ENCODE data around the gene SRGAP2B. TPM values are rescaled to one million over a fixed set of nuclear protein-coding genes. Genes with fewer than 3 reads are reported as not detected.
"Not testable (repeated sequence)": the region's sequence is repeated elsewhere in the genome, so short reads cannot be mapped to it uniquely, and the experiment has no call there.

Gene SRGAP2B
- polyA plus RNA-seq, 3 donors: 5.8 to 25.5 (median 7.0) TPM

DNA sequence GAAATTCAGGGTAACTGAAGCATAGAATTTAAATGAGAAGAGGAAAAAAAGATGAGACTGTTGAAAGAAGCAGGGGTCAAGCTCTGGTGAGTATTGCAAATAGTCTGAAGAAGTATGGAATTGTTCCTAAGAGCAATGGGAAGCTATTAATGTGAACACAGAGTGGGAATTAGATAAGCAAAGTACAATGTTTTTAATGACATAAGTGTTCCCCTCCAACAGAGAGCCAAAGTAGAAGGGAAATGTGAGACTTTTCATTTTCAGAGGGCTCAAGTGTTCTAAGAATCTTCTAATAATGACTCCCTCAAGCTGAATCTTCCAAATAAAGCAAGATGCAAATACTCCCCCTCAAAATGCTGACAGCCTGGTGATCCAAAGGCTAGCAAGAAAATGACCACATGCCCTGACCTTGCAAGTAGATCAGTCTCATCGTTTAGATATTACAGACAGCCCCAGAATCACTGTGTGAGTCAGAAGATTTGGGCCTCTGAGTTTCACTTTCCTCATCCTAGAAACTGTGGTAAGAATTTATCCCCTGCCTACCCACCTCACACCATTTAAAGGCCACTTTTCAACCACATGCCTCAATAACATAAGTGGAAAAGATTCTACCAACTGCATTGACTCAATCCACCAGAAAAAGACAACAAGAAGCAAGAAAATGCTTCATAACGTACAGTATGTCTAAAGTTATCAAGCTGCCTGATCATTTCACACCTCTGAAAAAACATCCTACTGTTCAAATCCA lies 79.2 kb downstream of the SRGAP2B start:
- H3K9ac ChIP-seq (ENCODE audit: insufficient read depth, low read length, poor library complexity, severe bottlenecking); H3K4me3 Mint-ChIP-seq; H3K27me3 ChIP-seq (ENCODE audit: control insufficient read depth in 2 of 2, insufficient read depth in 2 of 2, low read length in 2 of 2); H3K9me3 ChIP-seq (replicated peaks in 1 of 2; ENCODE audit: control insufficient read depth in 1 of 2, insufficient read depth in 1 of 2, low read length in 2 of 2); H4K20me1 ChIP-seq (ENCODE audit: insufficient read depth, low read length); H2AFZ ChIP-seq (ENCODE audit: insufficient read depth, low read depth, low read length, poor library complexity, severe bottlenecking); H3K4me3 ChIP-seq (replicated peaks in 1 of 3; ENCODE audit: low read depth in 2 of 3, low read length in 3 of 3); DNase-seq; intact Hi-C loops (cut with micrococcal nuclease); H3K36me3 ChIP-seq (replicated peaks in 1 of 2; ENCODE audit: control insufficient read depth in 1 of 2, insufficient read depth in 2 of 2, low read length in 2 of 2); H3K4me2 ChIP-seq (replicated peaks; ENCODE audit: extremely low read depth, low read length, poor library complexity, severe bottlenecking); H3K36me3 Mint-ChIP-seq; H3K9me3 Mint-ChIP-seq; H3K4me1 ChIP-seq (ENCODE audit: control insufficient read depth in 1 of 2, insufficient read depth in 2 of 2, low read length in 2 of 2); H3K27ac ChIP-seq (ENCODE audit: low read depth in 1 of 2, low read length in 2 of 2); H3K27me3 Mint-ChIP-seq (ENCODE audit: low read depth in 3 of 3): not testable (repeated sequence)
- Mint-ChIP-seq H3K27ac (peak overlapping the region in 6 of 7 donors; percentile 56 to 91 (median 82)), H3K4me1 (peaks cover 10% of the 10 kb centered on the region)
- no CpG with 5 or more reads among the region's 2 CpGs for WGBS (ENCODE audit: insufficient coverage)
- peaks cover 13% of the 10 kb centered on the region for H3K79me2 ChIP-seq (ENCODE audit: insufficient read depth, low read length)

DNA sequence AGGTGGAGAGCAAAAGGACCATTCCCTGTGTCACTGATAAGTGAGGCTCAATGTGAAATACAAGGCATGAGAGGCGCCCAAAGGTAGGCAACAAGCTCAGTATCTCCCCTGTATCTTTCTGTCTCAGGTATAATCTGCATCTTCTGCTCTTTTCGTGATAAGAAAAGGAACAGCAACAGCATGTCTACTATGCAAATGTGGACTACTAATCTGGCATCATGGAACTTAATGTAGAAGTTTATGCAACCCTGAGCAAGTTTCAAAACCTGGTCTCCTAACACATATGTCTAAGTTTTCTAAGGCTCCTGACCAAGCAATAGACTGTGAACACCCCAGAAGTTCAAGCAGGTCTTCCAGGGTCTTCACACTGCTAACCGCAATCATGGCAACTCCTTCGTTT lies 81.8 kb downstream of the SRGAP2B start:
- H3K9ac ChIP-seq (ENCODE audit: insufficient read depth, low read length, poor library complexity, severe bottlenecking); DNase-seq; H3K36me3 Mint-ChIP-seq; H3K27me3 Mint-ChIP-seq (ENCODE audit: low read depth in 3 of 3); H2AFZ ChIP-seq (ENCODE audit: insufficient read depth, low read depth, low read length, poor library complexity, severe bottlenecking); H3K27ac ChIP-seq (ENCODE audit: low read depth in 1 of 2, low read length in 2 of 2); H3K4me1 Mint-ChIP-seq; intact Hi-C loops (cut with micrococcal nuclease); H3K9me3 Mint-ChIP-seq; H3K9me3 ChIP-seq (replicated peaks in 1 of 2; ENCODE audit: control insufficient read depth in 1 of 2, insufficient read depth in 1 of 2, low read length in 2 of 2); H3K36me3 ChIP-seq (replicated peaks in 1 of 2; ENCODE audit: control insufficient read depth in 1 of 2, insufficient read depth in 2 of 2, low read length in 2 of 2); H3K4me3 ChIP-seq (replicated peaks in 1 of 3; ENCODE audit: low read depth in 2 of 3, low read length in 3 of 3); H4K20me1 ChIP-seq (ENCODE audit: insufficient read depth, low read length); H3K4me3 Mint-ChIP-seq; H3K27me3 ChIP-seq (ENCODE audit: control insufficient read depth in 2 of 2, insufficient read depth in 2 of 2, low read length in 2 of 2); H3K4me2 ChIP-seq (replicated peaks; ENCODE audit: extremely low read depth, low read length, poor library complexity, severe bottlenecking); H3K4me1 ChIP-seq (ENCODE audit: control insufficient read depth in 1 of 2, insufficient read depth in 2 of 2, low read length in 2 of 2): not testable (repeated sequence)
- no CpG with 5 or more reads among the region's 4 CpGs for WGBS (ENCODE audit: insufficient coverage)
- peak overlapping the region in 1 of 7 donors; percentile 35 for H3K27ac Mint-ChIP-seq
- H3K79me2 ChIP-seq (ENCODE audit: insufficient read depth, low read length): peaks cover 13% of the 10 kb centered on the region

DNA sequence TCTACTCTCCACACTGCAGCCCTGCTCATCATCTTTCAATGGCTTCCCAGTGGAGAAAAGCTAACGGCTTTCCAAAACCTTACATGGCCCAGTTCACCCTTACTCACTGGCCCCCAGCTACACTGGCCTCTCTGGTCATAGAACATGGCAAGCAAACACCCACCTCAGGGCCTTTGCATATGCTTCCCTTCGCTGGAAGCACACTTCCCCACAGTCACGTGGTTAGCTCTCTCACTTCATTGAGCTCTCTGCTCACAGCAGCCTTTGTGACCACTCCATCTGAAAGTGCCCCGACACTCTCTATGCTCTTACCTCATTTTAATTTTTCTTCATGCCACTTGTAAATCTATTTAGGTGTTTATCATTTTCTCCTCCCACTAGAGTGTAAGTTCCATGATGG lies 83.3 kb downstream of the SRGAP2B start:
- intact Hi-C loops (cut with micrococcal nuclease); H3K9me3 Mint-ChIP-seq; H3K27me3 Mint-ChIP-seq (ENCODE audit: low read depth in 3 of 3); H3K4me3 ChIP-seq (replicated peaks in 1 of 3; ENCODE audit: low read depth in 2 of 3, low read length in 3 of 3); H3K27ac Mint-ChIP-seq; H3K27ac ChIP-seq (ENCODE audit: low read depth in 1 of 2, low read length in 2 of 2); H3K4me1 Mint-ChIP-seq; H3K27me3 ChIP-seq (ENCODE audit: control insufficient read depth in 2 of 2, insufficient read depth in 2 of 2, low read length in 2 of 2); H2AFZ ChIP-seq (ENCODE audit: insufficient read depth, low read depth, low read length, poor library complexity, severe bottlenecking); H3K4me3 Mint-ChIP-seq; H3K36me3 Mint-ChIP-seq; H3K9ac ChIP-seq (ENCODE audit: insufficient read depth, low read length, poor library complexity, severe bottlenecking); H3K4me2 ChIP-seq (replicated peaks; ENCODE audit: extremely low read depth, low read length, poor library complexity, severe bottlenecking); H3K36me3 ChIP-seq (replicated peaks in 1 of 2; ENCODE audit: control insufficient read depth in 1 of 2, insufficient read depth in 2 of 2, low read length in 2 of 2); H3K9me3 ChIP-seq (replicated peaks in 1 of 2; ENCODE audit: control insufficient read depth in 1 of 2, insufficient read depth in 1 of 2, low read length in 2 of 2); H4K20me1 ChIP-seq (ENCODE audit: insufficient read depth, low read length); DNase-seq: not testable (repeated sequence)
- WGBS (ENCODE audit: insufficient coverage): no CpG with 5 or more reads among the region's 4 CpGs
- peaks cover 16% of the 10 kb centered on the region for H3K79me2 ChIP-seq (ENCODE audit: insufficient read depth, low read length)
- peaks cover 0 to 10% of the 10 kb centered on the region in 2 donors for H3K4me1 ChIP-seq (ENCODE audit: control insufficient read depth in 1 of 2, insufficient read depth in 2 of 2, low read length in 2 of 2)

DNA sequence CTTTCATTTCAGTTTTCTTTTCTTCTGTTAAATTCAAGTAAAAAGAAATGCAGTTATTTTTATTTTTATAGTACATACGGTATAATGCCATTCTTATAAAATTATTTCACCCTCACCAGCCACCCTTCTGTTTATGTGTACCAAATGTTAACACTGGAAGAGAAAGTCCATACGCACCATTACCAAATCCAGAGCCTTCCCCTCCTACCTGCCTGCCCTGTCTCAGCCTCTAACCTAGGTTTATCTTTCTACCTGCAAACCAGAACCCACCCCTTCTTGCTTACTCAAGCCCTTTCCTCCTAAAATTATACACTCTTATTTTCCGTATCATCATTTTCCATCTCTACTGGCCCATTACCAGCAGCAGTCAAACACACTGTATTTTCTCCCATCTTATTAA lies 84.5 kb downstream of the SRGAP2B start:
- H3K9ac ChIP-seq (ENCODE audit: insufficient read depth, low read length, poor library complexity, severe bottlenecking); H2AFZ ChIP-seq (ENCODE audit: insufficient read depth, low read depth, low read length, poor library complexity, severe bottlenecking); H4K20me1 ChIP-seq (ENCODE audit: insufficient read depth, low read length); H3K9me3 ChIP-seq (replicated peaks in 1 of 2; ENCODE audit: control insufficient read depth in 1 of 2, insufficient read depth in 1 of 2, low read length in 2 of 2); H3K4me2 ChIP-seq (replicated peaks; ENCODE audit: extremely low read depth, low read length, poor library complexity, severe bottlenecking); intact Hi-C loops (cut with micrococcal nuclease); H3K4me1 Mint-ChIP-seq; H3K27ac ChIP-seq (ENCODE audit: low read depth in 1 of 2, low read length in 2 of 2); DNase-seq; H3K36me3 Mint-ChIP-seq; H3K9me3 Mint-ChIP-seq; H3K27me3 Mint-ChIP-seq (ENCODE audit: low read depth in 3 of 3); H3K36me3 ChIP-seq (replicated peaks in 1 of 2; ENCODE audit: control insufficient read depth in 1 of 2, insufficient read depth in 2 of 2, low read length in 2 of 2); H3K27me3 ChIP-seq (ENCODE audit: control insufficient read depth in 2 of 2, insufficient read depth in 2 of 2, low read length in 2 of 2): not testable (repeated sequence)
- H3K4me3 ChIP-seq (replicated peaks in 1 of 3; ENCODE audit: low read depth in 2 of 3, low read length in 3 of 3): peak overlapping the region in 1 of 3 experiments; percentile 34
- H3K79me2 ChIP-seq (ENCODE audit: insufficient read depth, low read length): peaks cover 28% of the 10 kb centered on the region
- peak overlapping the region in 4 of 7 donors; percentile 64 to 75 (median 74) for H3K27ac Mint-ChIP-seq
- peaks cover 0 to 10% of the 10 kb centered on the region in 2 donors for H3K4me1 ChIP-seq (ENCODE audit: control insufficient read depth in 1 of 2, insufficient read depth in 2 of 2, low read length in 2 of 2)
- H3K4me3 Mint-ChIP-seq: peak overlapping the region in 1 of 2 donors; percentile 68
- WGBS (ENCODE audit: insufficient coverage): no CpG with 5 or more reads among the region's 3 CpGs

Data from CD14-positive monocyte (primary cell).